MM.1S (cell line): ENCODE results near the gene MYH14.

ENCODE experiments used
- EZH2phosphoT487 ChIP-seq: fragments of 300-600 bp; sonication (generic); IDR thresholded peaks from 2 replicates; pipeline ENCODE4 v1.6.1; 2018; ENCODE audit warnings: antibody characterized with exemption, low read length
- TF ChIP-seq, protein P1 (sequence below): fragments of 300-600 bp; sonication (generic); IDR thresholded peaks from 2 replicates; pipeline ENCODE4 v1.5.1; 2016; ENCODE audit warnings: antibody characterized with exemption, low read length, mixed read lengths

DNA sequence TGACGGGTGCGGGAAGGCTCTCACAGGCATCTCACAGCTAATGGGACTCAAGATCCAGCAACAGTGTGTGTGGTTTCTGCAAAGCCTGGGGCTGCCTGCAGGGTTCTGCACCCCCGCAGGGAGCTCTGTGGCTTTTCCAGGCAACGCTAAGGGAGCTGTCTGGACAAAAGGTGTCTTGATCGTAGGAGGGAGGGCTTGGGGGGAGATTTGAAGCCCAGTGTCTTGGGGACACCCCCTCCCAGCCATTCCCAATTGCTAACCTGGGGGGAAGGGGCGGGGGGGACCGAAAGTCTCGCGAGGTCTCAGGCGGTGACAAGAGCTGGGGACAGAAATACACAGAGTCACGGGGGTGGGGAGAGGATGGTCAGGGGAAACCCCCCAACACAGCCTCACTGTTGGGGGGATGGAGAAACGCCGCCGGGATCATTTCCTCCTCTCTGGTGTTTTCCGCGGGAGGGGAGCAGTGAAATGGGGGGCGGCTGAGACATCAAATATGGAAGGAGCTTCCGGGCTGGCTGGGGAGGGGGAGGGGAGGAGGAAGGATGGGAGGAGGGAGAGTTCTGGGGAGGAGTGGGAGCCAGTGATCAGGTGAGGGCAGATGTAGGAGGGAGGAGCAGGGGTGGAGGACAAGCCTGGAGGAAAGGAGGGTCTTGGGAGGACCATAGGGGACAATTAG is 112.5 kb downstream of the MYH14 start:
- TF ChIP-seq EZH2phosphoT487 = no peak
- TF ChIP-seq, protein P1, sequence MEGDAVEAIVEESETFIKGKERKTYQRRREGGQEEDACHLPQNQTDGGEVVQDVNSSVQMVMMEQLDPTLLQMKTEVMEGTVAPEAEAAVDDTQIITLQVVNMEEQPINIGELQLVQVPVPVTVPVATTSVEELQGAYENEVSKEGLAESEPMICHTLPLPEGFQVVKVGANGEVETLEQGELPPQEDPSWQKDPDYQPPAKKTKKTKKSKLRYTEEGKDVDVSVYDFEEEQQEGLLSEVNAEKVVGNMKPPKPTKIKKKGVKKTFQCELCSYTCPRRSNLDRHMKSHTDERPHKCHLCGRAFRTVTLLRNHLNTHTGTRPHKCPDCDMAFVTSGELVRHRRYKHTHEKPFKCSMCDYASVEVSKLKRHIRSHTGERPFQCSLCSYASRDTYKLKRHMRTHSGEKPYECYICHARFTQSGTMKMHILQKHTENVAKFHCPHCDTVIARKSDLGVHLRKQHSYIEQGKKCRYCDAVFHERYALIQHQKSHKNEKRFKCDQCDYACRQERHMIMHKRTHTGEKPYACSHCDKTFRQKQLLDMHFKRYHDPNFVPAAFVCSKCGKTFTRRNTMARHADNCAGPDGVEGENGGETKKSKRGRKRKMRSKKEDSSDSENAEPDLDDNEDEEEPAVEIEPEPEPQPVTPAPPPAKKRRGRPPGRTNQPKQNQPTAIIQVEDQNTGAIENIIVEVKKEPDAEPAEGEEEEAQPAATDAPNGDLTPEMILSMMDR = no peak
